PC-3 (cell line): ENCODE results near the gene TMEM131. TPM values are rescaled to one million over a fixed set of nuclear protein-coding genes. Genes with fewer than 3 reads are reported as not detected.
A peak's percentile ranks its signal among the peaks of the same experiment; 100 is the strongest.

ENCODE experiments used
- ATAC-seq: fragments of 200-7000 bp; cut with Tn5 transposase; 2 replicates; pipeline ENCODE4 v1.9.1; 2020; ENCODE audit warnings: mild to moderate bottlenecking, moderate library complexity
- BruUV-seq: library from RNA; stranded (reverse); fragments of 400-500 nt; replicated peaks from 2 replicates; lab custom pipeline; 2021; lab: Mats Ljungman, UMichigan
- CTCF ChIA-PET: fragments of 300-600 bp; sonication (Branson Sonifier 250); formaldehyde crosslinking; loops from one replicate; lab custom pipeline; 2022; ENCODE audit warnings: antibody characterized with exemption; lab: Charles Lee
- POLR2A ChIA-PET: fragments of 300-600 bp; sonication (Branson Sonifier 250); formaldehyde crosslinking; loops from one replicate; lab custom pipeline; 2022; ENCODE audit warnings: antibody characterized with exemption; ENCODE audit not compliant: unreplicated experiment; lab: Charles Lee
- DNase-seq: peaks from one replicate; pipeline ENCODE4 v3.0.0-alpha.2; 2015
- H2AFZ ChIP-seq: fragments of 300-600 bp; sonication (generic); 2 replicates; pipeline ENCODE4 v1.6.0; 2016; ENCODE audit warnings: antibody characterized with exemption, low read length
- H3F3A ChIP-seq: fragments of 300-600 bp; sonication (generic); one replicate; pipeline ENCODE4 v1.6.0; 2017; ENCODE audit warnings: antibody characterized with exemption, low read length, control low read depth, mild to moderate bottlenecking; ENCODE audit not compliant: unreplicated experiment
- H3K27ac ChIP-seq: fragments of 300-600 bp; sonication (generic); 2 replicates; pipeline ENCODE4 v1.5.1; 2016; ENCODE audit warnings: mild to moderate bottlenecking, low read length
- H3K27me3 ChIP-seq: fragments of 300-600 bp; sonication (generic); 2 replicates; pipeline ENCODE4 v1.6.1; 2016; ENCODE audit warnings: low read length, mixed read lengths
- H3K36me3 ChIP-seq: fragments of 300-600 bp; sonication (generic); 2 replicates; pipeline ENCODE4 v1.6.1; 2016; ENCODE audit warnings: low read depth, mixed run types, low read length, mixed read lengths
- H3K4me1 ChIP-seq: fragments of 300-600 bp; sonication (generic); 2 replicates; pipeline ENCODE4 v1.5.1; 2016; ENCODE audit warnings: low read length; ENCODE audit not compliant: insufficient read depth
- H3K4me2 ChIP-seq: fragments of 300-600 bp; sonication (generic); 2 replicates; pipeline ENCODE4 v1.6.0; 2016; ENCODE audit warnings: low read length
- H3K4me3 ChIP-seq: fragments of 300-600 bp; sonication (generic); 2 replicates; pipeline ENCODE4 v1.5.1; 2016; ENCODE audit warnings: mild to moderate bottlenecking, low read length, mixed read lengths
- H3K79me2 ChIP-seq: fragments of 300-600 bp; sonication (generic); 2 replicates; pipeline ENCODE4 v1.6.1; 2017; ENCODE audit warnings: low read length, mixed read lengths
- H3K9ac ChIP-seq: fragments of 300-600 bp; sonication (generic); 2 replicates; pipeline ENCODE4 v1.6.0; 2016; ENCODE audit warnings: mild to moderate bottlenecking, low read length
- H3K9me2 ChIP-seq: fragments of 300-600 bp; sonication (generic); replicated peaks from 2 replicates; pipeline ENCODE4 v1.6.1; 2016; ENCODE audit warnings: mixed run types, low read length, mixed read lengths
- H3K9me3 ChIP-seq: fragments of 300-600 bp; sonication (generic); 2 replicates; pipeline ENCODE4 v1.6.1; 2016; ENCODE audit warnings: low read length, mixed read lengths
- H4K20me1 ChIP-seq: fragments of 300-600 bp; sonication (generic); 2 replicates; pipeline ENCODE4 v1.6.1; 2016; ENCODE audit warnings: low read length, mixed read lengths
- EZH2 ChIP-seq: fragments of 300-600 bp; sonication (generic); IDR thresholded peaks from one replicate; pipeline ENCODE4 v1.6.1; 2017; ENCODE audit warnings: antibody characterized with exemption, mild to moderate bottlenecking, low read length; ENCODE audit not compliant: unreplicated experiment
- EZH2phosphoT487 ChIP-seq: fragments of 300-600 bp; sonication (generic); IDR thresholded peaks from 2 replicates; pipeline ENCODE4 v1.6.1; 2018; ENCODE audit warnings: mild to moderate bottlenecking, antibody characterized with exemption, low read length, borderline replicate concordance
- intact Hi-C: fragments of 100-400 bp; cut with micrococcal nuclease; formaldehyde crosslinking; loops from 2 replicates; pipeline ENCODE4 v1.9.0; 2023
- total RNA-seq: library from RNA; depleted of rRNA; stranded (reverse); fragments of >200 nt; gene quantifications from 2 replicates; pipeline ENCODE4 v1.2.3, GENCODE V29; 2014
- TF ChIP-seq, protein P1 (sequence below): fragments of 300-600 bp; sonication (generic); conservative IDR thresholded peaks from 2 replicates; pipeline ENCODE4 v1.5.1; 2017; ENCODE audit warnings: antibody characterized with exemption, low read depth, mild to moderate bottlenecking, low read length

The TMEM131 gene
- total RNA-seq, 1 experiment from 2014 or later = 21.1 TPM

DNA sequence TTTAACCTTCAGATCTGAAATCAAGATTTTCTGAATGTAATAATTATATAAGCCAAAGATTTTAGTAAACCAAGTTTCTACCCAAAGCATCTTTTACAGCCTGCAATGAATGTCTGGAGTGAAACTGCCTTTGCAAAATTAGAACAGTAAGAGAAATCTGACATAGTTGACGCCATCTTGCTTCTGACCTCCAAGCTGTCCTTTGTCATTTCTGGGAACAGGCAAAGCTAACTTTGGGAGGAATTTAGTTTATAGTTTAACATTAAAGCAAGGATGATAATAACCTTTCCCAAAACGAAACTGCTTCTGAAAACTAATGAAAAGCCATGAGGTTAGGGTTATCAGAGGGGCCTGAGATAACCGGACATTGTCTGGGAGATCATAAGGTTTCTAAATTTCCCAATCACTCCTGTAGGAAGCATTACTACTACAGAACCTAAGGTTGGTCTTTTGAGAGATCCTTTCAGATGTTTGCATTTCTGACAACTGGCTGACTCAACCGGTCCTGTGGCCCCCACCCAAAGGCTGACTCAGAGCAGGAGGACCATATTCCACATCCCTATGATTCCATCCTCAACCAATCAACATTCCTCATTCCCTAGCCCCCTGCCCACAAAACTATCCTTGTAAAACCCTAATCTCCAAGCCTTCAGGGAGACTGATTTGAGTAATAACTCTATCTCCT is 124.5 kb downstream of the TMEM131 start:
- Histone ChIP-seq H3K9me2 (no peaks in the 10 kb centered on the region), H3K4me1 (peaks cover 56% of the 10 kb centered on the region), H3K4me2 (peak overlapping the region; percentile 79), H4K20me1 (no peaks in the 10 kb centered on the region), H3K27ac (peak overlapping the region; percentile 100), H2AFZ (0 out of 2 replicates have a peak overlapping the region, but pooled peaks have one; percentile 17), H3K36me3 (no peaks in the 10 kb centered on the region), H3F3A (peaks cover 34% of the 10 kb centered on the region), H3K9ac (peak overlapping the region; percentile 93), H3K9me3 (no peaks in the 10 kb centered on the region), H3K27me3 (no peaks in the 10 kb centered on the region), H3K4me3 (peak overlapping the region; percentile 50), H3K79me2 (peaks cover 35% of the 10 kb centered on the region)
- peak; percentile 97 for DNase-seq
- ChIA-PET POLR2A (no interaction called here), CTCF (interaction anchor here (0.6 kb wide), 1 partner anchor 398 kb away, joined by 3 read pairs; no protein-coding TSS in a partner anchor)
- peak; percentile 63 for ATAC-seq
- intact Hi-C loops = loop anchor here (2.0 kb wide), 1 partner anchor 64 kb away; no protein-coding TSS in a partner anchor
- no peak for TF ChIP-seq EZH2phosphoT487
- no peak for TF ChIP-seq EZH2
- TF ChIP-seq, protein P1, sequence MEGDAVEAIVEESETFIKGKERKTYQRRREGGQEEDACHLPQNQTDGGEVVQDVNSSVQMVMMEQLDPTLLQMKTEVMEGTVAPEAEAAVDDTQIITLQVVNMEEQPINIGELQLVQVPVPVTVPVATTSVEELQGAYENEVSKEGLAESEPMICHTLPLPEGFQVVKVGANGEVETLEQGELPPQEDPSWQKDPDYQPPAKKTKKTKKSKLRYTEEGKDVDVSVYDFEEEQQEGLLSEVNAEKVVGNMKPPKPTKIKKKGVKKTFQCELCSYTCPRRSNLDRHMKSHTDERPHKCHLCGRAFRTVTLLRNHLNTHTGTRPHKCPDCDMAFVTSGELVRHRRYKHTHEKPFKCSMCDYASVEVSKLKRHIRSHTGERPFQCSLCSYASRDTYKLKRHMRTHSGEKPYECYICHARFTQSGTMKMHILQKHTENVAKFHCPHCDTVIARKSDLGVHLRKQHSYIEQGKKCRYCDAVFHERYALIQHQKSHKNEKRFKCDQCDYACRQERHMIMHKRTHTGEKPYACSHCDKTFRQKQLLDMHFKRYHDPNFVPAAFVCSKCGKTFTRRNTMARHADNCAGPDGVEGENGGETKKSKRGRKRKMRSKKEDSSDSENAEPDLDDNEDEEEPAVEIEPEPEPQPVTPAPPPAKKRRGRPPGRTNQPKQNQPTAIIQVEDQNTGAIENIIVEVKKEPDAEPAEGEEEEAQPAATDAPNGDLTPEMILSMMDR = no peak
- BruUV-seq = no TSS peak

DNA sequence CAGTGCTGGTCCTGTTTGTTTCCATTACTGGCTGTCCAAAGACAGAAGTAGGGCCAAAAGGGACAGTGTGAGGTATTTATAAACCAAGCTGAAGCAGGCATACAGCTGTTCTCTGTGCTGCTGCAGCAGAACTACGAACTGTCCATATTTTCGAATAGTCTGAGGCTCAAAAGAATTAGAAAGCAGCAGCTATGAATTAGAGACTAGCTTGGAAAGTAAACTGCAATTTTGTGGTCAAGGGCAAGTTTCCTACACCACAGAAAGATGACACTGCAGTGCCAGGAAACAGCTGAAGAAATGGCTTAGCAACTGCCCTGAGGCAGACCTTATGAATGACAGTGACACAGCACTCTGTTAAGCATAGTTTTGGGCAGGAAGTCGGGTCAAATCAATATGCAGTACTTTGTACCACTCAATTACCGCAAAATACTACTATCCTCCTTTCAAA is 125.3 kb downstream of the TMEM131 start:
- peaks cover 57% of the 10 kb centered on the region for H3K4me1 ChIP-seq
- ATAC-seq (peak; percentile 57), DNase-seq (peak; percentile 95)
- ChIA-PET CTCF (interaction anchor here (0.5 to 0.6 kb wide), 2 partner anchors 84 to 399 kb away, joined by 3 read pairs; no protein-coding TSS in a partner anchor), POLR2A (interaction anchor here (0.6 to 0.7 kb wide), 2 partner anchors 124 to 188 kb away, joined by 3 to 4 read pairs; no protein-coding TSS in a partner anchor)
- no TSS peak for BruUV-seq
- H3K4me3 ChIP-seq = peak overlapping the region; percentile 50
- no peaks in the 10 kb centered on the region; the same call in 1 of the 2 replicates for H3K36me3 ChIP-seq
- H3K27ac ChIP-seq = peak overlapping the region; percentile 100
- H2AFZ ChIP-seq = no peak overlapping the region
- H3K9me3 ChIP-seq = no peaks in the 10 kb centered on the region
- H3K9me2 ChIP-seq = no peaks in the 10 kb centered on the region
- H3F3A ChIP-seq = peaks cover 34% of the 10 kb centered on the region
- H4K20me1 ChIP-seq = no peaks in the 10 kb centered on the region
- no peaks in the 10 kb centered on the region for H3K27me3 ChIP-seq
- TF ChIP-seq, protein P1 = no peak
- TF ChIP-seq EZH2phosphoT487 = no peak
- TF ChIP-seq EZH2 = no peak
- peak overlapping the region; percentile 93 for H3K9ac ChIP-seq
- intact Hi-C loops = loop anchor here (1.0 to 2.0 kb wide), 2 partner anchors 64 to 123 kb away; no protein-coding TSS in a partner anchor
- peak overlapping the region; percentile 79 for H3K4me2 ChIP-seq
- peaks cover 31% of the 10 kb centered on the region for H3K79me2 ChIP-seq
